GM19035 (cell line): ENCODE data around the gene EYA2.
A peak's percentile ranks its signal among the peaks of the same experiment; 100 is the strongest.

Source experiments
- ATAC-seq: cut with Tn5 transposase; IDR thresholded peaks from one replicate; pipeline ENCODE4 v1.9.1; 2021; ENCODE audit not compliant: unreplicated experiment

Gene EYA2

DNA sequence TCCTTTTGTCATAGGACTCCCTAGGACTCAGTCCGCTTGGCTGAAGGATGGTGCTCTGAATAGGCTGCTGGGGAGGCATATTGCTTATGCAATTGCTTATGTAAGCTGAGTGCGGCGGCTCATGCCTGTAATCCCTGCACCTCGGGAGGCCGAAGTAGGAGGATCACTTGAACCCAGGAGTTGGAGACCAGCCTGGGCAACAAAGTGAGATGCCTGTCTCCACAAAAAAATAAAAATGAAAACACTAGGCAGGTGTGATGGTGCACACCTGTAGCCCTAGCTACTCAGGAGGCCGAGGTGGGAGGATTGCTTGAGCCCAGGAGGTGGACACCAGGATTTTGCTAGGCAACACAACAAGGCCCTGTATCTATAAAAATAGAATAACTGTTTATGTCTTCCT is 81.3 kb downstream of the EYA2 start:
- ATAC-seq = no peak

DNA sequence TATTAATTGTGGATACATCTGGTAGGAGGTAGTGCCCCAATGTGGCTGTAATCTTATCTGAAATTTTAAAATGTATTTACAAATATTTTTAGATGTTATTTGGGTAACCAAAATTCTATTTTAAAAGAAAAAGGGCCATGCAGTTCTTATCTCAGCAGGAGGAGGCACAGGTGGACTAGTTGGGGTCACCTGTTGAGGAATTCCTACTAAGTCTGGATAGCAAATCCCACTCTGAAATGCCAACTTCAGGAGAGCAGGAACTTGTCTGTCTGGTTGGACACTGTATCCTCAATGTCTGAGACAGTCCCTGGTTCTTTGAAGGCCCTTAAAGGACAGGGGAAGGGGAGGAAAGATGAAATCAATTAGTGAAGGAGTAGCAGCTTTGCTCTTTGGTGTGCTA is 82.6 kb downstream of the EYA2 start:
- ATAC-seq = no peak

DNA sequence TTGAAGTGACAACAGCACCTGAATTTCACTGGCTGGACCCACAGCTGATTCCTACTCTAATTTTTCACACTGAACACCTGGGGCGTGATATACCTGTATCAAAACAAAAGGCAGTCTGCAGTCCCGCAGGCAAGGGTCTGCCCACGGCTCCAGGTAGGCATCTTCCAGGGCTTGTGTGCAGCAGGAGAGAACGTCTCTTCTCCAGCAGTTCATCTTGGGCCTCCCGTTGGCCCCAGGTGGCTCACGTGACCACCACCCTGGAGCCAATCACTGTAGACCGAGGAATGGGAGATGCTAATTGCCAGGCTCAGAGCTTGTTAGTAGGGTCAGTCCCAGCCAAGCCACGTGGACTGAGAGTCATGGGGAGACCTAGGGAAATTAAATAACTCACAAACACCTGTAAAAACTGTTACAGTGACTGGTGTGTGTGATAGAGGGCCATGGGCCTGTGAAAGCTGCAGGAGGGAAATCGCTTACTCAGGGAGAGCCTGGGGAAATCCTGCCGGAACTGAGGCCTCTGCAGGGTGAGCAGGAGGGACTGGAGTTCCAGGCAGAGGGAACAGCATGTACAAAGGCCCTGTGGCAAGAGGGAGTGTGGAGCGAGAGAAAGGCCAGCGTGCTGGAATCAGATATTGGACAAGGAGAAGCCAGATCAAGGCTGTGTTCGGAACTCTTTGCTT is 83.4 kb downstream of the EYA2 start:
- no peak for ATAC-seq

DNA sequence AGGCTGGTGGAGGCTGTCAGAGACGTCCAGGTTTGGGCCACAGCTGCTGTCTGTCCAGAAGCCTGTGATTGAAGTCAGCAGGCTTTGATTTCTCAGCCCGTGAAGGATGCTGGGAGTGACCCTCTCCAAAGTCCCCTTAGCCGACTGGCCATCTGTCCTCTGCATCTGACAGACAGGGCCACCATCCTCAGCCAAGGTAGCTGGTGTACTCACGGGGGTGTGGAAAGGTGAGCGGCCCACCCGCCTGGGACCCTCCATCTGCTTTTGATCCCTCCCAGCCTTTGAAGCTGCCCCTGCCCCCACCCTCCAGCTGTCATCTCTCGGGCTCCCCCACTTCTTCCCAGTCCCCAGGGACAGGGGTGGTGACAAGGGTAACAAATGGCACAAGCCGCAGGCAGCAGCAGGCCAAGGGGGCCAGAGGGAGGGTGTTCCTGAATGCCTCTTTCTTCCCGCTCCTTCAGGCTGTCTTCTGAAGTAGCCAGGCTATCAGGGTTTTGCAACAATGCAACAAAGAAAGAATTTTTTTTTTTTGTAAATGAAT is 84.4 kb downstream of the EYA2 start:
- ATAC-seq = no peak

DNA sequence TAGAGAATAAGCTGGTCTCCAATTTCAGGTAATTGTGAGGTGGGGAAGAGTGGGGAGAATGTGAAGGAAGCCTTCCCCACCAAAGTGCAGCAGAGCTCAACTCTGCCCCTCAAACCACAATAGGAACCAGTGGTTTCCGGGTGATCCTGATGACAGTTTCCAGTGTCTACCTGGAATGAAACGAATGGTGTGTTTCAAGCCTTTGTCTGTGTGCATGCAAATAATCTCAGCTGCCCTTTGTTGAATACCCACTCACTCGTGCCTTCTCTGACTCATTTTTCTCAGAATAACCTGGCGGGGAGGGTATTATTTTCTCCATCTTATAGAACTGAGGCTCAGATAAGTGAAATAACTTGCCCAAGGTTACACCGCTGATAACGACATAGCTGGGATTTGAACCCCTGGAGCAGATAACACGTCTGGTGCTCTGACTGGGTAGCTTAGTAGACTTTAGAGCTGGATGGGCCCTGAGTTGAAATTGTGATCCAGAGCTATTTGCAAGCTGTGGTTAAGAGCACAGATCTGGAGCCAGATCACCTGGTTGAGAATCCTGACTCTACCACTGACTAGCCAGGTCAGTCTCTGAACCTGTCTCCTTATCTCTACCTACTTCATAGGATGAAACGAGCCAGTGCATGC is 85.1 kb downstream of the EYA2 start:
- no peak for ATAC-seq

DNA sequence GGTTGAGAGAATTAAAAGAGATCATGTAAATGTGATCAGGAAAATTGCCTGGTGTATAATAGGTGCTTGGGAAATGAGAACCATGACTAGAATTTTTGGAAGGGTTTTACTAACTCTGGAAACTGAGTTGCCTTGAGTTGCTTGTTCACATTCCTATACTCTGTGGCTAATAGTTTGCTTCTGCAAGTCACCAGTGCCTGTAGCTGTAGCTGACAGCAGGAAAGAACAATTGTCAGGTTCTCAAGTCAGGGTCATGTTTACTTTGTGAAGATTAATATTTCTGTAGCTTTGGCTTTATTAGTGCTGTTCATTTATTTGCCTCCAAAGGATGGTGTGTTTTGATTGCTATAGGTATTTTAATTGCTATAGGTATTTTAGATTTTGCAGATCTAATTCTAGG is 86.5 kb downstream of the EYA2 start:
- ATAC-seq = no peak

DNA sequence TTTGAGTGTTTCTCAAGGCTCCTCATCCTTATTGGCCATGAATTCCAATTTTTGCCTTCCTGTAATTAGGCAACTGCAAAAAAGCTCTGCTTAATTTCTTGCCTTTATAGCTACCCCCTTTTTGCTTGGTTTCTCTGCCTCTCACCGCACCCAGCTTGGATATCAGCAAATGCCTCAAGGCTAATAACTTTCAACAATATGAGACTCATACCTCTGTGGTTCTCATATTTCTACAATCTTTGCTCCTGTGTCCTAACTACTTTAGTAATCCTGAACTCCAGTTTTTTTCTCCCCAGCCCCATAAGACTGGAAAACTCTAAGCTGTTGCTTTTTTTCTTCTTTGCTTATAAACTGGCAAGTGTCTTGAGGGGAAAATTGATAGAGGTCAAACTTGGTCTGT is 88.8 kb downstream of the EYA2 start:
- no peak for ATAC-seq

DNA sequence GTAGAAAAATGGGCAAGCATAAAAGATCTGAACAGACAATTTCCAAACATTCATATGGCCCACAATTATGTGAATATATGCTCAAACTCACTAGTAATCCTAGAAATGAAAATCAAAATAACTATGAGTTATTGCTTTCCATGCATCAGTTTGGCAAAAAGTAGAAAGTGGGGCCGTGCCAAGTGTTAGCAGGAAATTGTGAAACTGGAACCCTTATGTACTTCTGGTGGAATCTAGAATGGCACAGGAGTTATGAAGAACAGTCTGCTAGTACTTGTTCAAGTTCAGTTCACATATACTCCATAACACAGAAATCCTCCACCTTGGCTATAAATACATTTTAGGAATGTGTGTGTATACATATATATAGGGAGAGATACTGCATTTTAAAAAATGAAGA is 89.8 kb downstream of the EYA2 start:
- ATAC-seq = no peak

GRCh38 chr20:46985250-46985649 is 90.6 kb downstream of the EYA2 start:
- no peak for ATAC-seq

- no peak for ATAC-seq
These were observed 91.0 kb downstream of the EYA2 start for GRCh38 chr20:46985671-46986070.

DNA sequence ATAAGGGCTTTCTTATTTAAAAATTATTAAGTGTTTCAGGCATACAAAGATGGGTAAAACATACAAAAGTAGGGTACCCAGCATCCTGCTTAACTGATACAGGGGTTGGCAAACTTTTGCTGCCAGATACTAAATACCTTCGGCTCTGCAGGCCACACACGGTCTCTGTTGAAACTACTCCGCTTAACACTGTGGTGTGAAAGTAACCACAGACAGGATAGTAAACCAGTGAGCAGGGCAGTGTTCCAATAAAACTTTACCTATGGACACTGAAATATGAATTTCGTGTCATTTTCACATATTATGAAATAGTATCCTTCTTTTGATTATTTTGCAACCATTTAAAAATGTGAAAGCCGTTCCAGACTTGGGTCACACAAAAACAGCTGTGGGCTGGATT is 92.4 kb downstream of the EYA2 start:
- ATAC-seq = no peak

DNA sequence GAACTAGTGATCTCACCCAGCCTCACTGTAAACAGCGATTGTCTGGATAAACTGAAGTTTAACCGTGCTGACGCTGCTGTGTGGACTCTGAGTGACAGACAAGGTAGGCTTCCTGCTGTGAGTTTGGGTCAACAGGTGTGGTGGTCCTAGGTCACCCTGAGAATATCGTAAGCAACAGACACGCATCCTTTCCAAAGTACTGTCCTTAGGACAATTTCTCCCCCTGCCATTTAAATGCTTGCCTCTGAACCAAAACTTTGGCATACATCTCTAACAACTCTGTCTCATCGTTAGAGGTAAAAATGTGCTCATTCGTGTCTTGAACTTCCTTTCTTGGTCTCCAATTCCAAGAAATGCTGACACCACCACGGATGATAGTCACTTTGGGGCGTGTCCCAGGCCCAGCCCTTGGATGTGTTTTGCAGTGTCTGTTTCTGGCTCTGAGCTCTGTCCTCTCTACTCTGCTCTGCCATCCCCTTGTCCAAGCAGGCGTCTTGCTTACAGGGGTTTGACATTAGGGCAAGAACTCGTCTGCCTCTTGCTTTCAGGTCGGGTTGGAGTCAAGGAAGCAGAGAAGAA is 95.5 kb downstream of the EYA2 start:
- ATAC-seq = no peak

DNA sequence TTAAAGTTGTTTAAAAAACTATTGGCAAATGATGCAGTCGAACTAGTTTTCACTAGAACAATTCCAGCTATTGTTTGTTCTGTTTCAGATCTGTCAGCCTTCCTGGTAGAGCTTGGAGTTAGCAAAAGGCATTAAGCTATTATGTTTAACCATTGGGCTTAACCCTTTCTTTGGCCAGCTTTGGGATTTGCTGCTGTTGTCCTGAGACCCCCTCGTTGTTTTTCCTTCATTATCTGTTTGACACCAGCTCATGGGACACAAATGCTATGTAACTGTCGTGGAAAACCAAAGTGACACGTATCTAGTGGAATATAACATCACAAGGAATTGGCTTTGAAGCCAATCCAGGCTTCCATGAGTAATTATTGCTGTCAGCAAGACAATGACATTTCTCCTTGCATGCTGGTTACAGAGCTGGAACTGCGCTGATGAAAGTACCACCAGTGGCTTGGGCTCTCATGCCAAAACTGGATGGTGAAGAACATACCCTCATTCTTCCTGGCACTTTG is 96.0 kb downstream of the EYA2 start:
- no peak for ATAC-seq

DNA sequence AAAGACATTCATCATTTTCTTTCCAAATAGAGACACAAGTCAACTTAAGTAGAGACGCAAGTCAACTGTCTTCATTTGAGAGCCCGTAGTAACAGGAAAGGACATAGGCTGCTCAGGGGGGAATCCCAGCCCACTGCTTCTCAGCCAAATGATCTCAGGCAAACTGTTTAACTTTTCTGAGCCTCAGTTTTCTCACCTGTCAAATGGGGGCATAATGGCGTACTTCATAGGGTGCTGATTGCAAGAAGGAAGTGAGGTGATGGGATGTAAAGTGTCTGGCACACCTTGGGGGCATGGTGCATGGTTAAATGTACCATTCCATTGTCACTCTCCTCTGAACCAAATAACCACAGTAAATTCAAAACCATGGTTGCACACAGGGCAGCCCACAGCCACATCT is 96.5 kb downstream of the EYA2 start:
- no peak for ATAC-seq

DNA sequence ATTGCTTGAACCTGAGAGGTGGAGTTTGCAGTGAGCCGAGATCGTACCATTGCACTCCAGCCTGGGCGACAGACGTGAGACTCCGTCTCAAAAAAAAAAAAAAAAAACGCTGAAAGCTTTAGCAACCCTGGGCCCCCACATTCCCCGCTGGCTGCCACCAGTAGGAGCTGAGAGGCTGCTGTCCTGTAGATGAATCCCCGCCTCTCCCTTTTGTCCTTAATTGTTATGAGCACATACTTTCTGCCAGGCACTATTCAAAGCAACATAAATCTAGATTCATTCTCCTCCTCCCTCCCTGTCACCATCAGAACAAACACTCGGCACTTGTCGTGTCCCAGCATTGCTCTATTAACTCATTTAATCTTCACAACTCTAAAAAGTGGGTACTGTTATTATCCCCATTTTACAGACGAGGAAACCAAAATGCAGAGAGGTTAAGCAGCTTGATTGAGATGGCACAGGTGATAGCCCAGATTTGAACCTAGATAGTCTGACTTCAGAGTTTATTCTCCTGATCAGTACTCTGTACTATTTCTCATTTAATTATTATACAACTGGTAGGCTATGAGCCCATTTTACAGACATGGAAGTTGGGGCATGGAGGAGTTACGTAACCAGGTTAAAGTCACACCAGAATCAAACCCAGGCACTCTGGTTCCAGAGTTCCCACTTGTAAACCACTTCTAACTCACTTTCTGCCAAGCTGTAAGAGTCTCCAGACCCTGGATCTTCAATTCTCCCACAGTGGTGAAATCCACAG is 97.4 kb downstream of the EYA2 start:
- no peak for ATAC-seq

- no peak for ATAC-seq
These were observed 98.0 kb downstream of the EYA2 start for GRCh38 chr20:46992640-46993035.

GRCh38 chr20:46993465-46994095 is 98.9 kb downstream of the EYA2 start:
- no peak for ATAC-seq

DNA sequence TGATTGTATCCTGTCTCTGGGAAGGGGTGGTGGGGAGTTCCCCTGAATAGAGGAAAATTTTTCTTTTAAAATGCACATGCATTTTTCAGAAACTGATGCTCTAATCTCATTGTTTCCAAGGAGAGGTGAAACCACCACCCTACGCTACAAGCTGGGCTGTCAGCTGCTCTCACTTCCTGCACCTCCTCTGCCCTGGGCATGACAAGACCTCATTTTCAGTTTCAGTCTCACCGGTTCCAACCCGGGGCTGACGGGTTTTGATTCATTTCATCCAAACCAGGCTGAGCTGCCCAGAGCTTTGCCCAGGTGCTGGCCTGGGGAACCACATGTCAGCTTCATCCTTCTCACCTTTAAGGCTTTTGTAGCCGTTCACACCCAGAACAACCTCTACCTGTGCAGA is 99.7 kb downstream of the EYA2 start:
- peak; percentile 82 for ATAC-seq

GRCh38 chr20:46995561-46996142 is 101.0 kb downstream of the EYA2 start:
- ATAC-seq = no peak

GRCh38 chr20:46997187-46997586 is 102.5 kb downstream of the EYA2 start:
- no peak for ATAC-seq
